Heart left ventricle (tissue), 16 donors: ENCODE measurements around the gene HLCS. TPM values are rescaled to one million over a fixed set of nuclear protein-coding genes. Genes with fewer than 3 reads are reported as not detected.

ENCODE experiments used
- ATAC-seq, 4 donors: fragments of 200-7000 bp; cut with Tn5 transposase; one replicate each; pipeline ENCODE4 v1.9.1; 2020 to 2022; ENCODE audit warnings: moderate library complexity in 4 of 4, mild to moderate bottlenecking in 3 of 4, moderate number of reproducible peaks in 1 of 4
- DNase-seq, 5 donors: peaks; one replicate each; pipeline ENCODE4 v3.0.0-alpha.2; 2020
- H3K27ac ChIP-seq, 12 donors: fragments of 200-600 bp; sonication (generic) in 4 of 12; one replicate each; pipeline versions ENCODE4 v1.5.0 to v1.8.0; 2016 to 2022; ENCODE audit warnings: mild to moderate bottlenecking in 2 of 12
- H3K27me3 ChIP-seq, 9 donors: fragments of 200-600 bp; sonication (generic) in 2 of 9; one replicate each; pipeline versions ENCODE4 v1.5.1 to v1.8.0; 2016 to 2022; ENCODE audit warnings: mild to moderate bottlenecking in 3 of 9
- H3K36me3 ChIP-seq, 9 donors: fragments of 200-600 bp; sonication (generic) in 2 of 9; one replicate each; pipeline versions ENCODE4 v1.5.0 to v1.8.0; 2018 to 2022; ENCODE audit warnings: mild to moderate bottlenecking in 2 of 9
- H3K4me1 ChIP-seq, 12 donors: fragments of 200-600 bp; sonication (generic) in 4 of 12; one replicate each; pipeline versions ENCODE4 v1.5.0 to v1.8.0; 2016 to 2022; ENCODE audit warnings: mild to moderate bottlenecking in 3 of 12
- H3K4me3 ChIP-seq, 12 donors: fragments of 200-600 bp; sonication (generic) in 4 of 12; one replicate each; pipeline versions ENCODE4 v1.5.0 to v1.8.0; 2017 to 2022; ENCODE audit warnings: mild to moderate bottlenecking in 9 of 12, moderate library complexity in 4 of 12
- H3K9me3 ChIP-seq, 12 donors: fragments of 200-600 bp; sonication (generic) in 4 of 12; one replicate each; pipeline versions ENCODE4 v1.5.0 to v1.8.0; 2016 to 2022; ENCODE audit warnings: mild to moderate bottlenecking in 1 of 12
- POLR2A ChIP-seq, 2 donors: fragments of 450-650 bp; IDR thresholded peaks; one replicate each; pipeline ENCODE4 v1.6.1; 2017; ENCODE audit warnings: antibody characterized with exemption in 2 of 2, mild to moderate bottlenecking in 2 of 2, moderate library complexity in 2 of 2
- WGBS, 4 donors: extraction: QIAGEN DNeasy Blood & Tissue Kit in 2 of 4; methylation state at CpG; one replicate each; pipeline versions ENCODE4 v1.1.5 to v1.1.7; 2013 to 2018; 5-methylcytosine and 5-hydroxymethylcytosine counted together
- intact Hi-C, 10 donors: fragments of 100-400 bp; cut with DNase I; formaldehyde crosslinking; loops; one replicate each; pipeline versions ENCODE4 v1.11.1 to v1.14.2; 2022
- polyA plus RNA-seq, 2 donors: library from polyadenylated mRNA; stranded (reverse); fragments of 200-250 nt; gene quantifications; one replicate each; pipeline ENCODE4 v1.2.3, GENCODE V29; 2013
- total RNA-seq, 9 donors: library from RNA; depleted of rRNA in 2 of 9; stranded (reverse); fragments of >200 nt in 2 of 9; fragmentation: NEBNext Ultra II Directional in 3 of 9; extraction: Animal tissue kit (Norgen Biotek cat#: 25700) in 3 of 9; gene quantifications; one replicate each; pipeline versions ENCODE4 v1.1.0 to v1.2.4, GENCODE V29; 2016 to 2023
- TF ChIP-seq, protein P1 (sequence below), 12 donors: fragments of 200-600 bp; sonication (generic) in 4 of 12; IDR thresholded peaks; one replicate each; pipeline versions ENCODE4 v1.5.0 to v1.8.0; 2018 to 2022; ENCODE audit warnings: antibody characterized with exemption in 12 of 12, mild to moderate bottlenecking in 5 of 12
- donor health status: ischemic (EF 13 %, LVEDD 7.1; RV severe dilation, severe dysfunction).
- donor health status: healthy with polysubstance abuse.
- donor health status: DM: no; HTN: yes; CAD: no.
- donor health status: DM: no; HTN: no; CAD: no.
- donor health status: ischemic (EF 25% LVEDD 6.9; RV normal size, moderate dysfunction).
- donor health status: ischemic (EF 25% LVEDD 5.7; RV mildly dilated, moderate dysfunction).
- donor health status: healthy.
- donor health status: DM: yes; HTN: yes; CAD: no.
- donor health status: ischemic (EF 35%, LVEDD 5.7; RV mildly dilated, moderate dysfunction).
- donor health status: nonischemic (EF 11% LVEDD 7.7; RV severe dilation, severe dysfunction).
- donor health status: DM: yes; HTN: yes; CAD: no.
- donor health status: PGD.
- donor health status: ischemic (EF 29% LVEDD 5.4; RV normal size, mild dysfunction).
- donor health status: nonischemic (EF 23%, LVEDD 6.1; RV moderate dilation, normal function).

Gene HLCS
- total and polyA plus RNA-seq, 11 donors: 1.8 to 15.2 (median 6.2) TPM

DNA sequence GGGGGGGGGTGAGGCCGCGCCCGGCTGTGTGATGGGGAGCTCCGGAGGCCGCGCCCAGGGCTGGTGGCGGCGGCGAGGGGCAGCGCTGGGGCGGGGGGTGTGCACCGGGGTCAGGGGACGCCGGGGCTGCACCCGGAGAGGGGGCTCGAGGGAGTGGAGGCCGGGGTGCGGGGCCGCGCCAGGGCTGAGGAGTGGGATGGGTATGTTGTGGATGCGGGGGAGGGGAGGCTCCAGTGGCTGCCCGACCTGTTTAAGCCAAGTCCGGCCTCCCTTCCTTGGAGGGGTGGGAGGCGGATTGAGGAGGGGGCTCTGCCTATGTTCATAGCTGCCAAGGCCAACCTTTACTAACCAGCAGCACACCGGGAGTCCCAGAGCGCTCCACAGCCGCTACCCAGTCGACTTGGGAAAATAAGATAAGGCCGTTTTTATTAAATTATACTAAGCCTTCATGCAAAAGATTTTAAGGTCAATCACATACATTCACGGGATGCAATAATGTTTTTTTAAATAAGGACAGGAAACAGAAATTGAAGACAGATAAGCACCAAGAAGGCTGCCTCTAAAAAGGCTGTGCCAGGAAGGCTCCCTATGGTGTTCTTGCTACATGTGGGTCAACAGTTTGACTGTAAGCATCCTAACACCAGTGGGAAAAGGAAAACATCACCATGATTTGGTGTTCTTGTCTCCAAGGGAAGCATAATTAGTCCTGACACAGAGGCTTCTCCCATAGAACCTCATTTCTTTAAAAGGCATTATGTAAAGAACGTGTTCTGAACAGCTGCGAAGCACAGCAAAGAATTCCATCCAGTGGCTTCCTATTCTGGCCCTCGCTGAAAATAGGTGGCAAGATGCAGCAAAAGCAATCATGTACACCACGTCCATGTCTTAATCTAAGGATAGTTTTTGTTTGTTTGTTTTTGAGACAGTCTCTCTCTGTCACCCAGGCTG lies 626 bp upstream of the HLCS start:
- TF ChIP-seq POLR2A (IDR thresholded peaks at IDR 0.05): no peak
- TF ChIP-seq, protein P1, sequence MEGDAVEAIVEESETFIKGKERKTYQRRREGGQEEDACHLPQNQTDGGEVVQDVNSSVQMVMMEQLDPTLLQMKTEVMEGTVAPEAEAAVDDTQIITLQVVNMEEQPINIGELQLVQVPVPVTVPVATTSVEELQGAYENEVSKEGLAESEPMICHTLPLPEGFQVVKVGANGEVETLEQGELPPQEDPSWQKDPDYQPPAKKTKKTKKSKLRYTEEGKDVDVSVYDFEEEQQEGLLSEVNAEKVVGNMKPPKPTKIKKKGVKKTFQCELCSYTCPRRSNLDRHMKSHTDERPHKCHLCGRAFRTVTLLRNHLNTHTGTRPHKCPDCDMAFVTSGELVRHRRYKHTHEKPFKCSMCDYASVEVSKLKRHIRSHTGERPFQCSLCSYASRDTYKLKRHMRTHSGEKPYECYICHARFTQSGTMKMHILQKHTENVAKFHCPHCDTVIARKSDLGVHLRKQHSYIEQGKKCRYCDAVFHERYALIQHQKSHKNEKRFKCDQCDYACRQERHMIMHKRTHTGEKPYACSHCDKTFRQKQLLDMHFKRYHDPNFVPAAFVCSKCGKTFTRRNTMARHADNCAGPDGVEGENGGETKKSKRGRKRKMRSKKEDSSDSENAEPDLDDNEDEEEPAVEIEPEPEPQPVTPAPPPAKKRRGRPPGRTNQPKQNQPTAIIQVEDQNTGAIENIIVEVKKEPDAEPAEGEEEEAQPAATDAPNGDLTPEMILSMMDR (IDR thresholded peaks at IDR 0.05): no peak
- no peaks in the 10 kb centered on the region for H3K36me3 ChIP-seq
- H3K27me3 ChIP-seq: no peaks in the 10 kb centered on the region
- H3K9me3 ChIP-seq: no peaks in the 10 kb centered on the region
- H3K27ac ChIP-seq: peak overlapping the region in 11 of 12 donors; percentile 26 to 87 (median 72)
- peak in 1 of 5 donors; percentile 43 for DNase-seq
- 15 to 32% (median 23%) methylated on average over 19 to 34 of the region's 34 CpGs for WGBS, 4 donors
- peaks cover 0 to 17% (median 8%) of the 10 kb centered on the region in 12 donors for H3K4me1 ChIP-seq
- peak overlapping the region; percentile 29 to 95 (median 76) for H3K4me3 ChIP-seq
- no peak for ATAC-seq
- intact Hi-C loops: loop anchor here in 1 of 10 donors (1.0 kb wide), 1 partner anchor 22 kb away; no protein-coding TSS in a partner anchor

DNA sequence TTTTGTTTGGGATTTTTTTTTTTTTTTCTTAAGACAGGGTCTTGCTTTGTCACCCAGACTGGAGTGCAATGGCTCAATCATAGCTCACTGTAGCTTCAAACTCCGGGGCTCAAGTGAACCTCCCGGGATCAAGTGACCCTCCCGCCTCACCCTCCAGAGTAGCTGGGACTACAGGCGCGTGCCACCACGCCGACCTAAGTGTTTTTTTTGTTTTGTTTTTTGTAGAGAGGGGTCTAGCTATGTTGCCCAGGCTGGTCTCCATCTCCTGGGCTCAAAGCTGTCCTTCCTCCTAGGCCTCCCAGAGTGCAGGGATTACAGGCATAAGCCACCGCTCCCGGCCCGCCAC lies 776 bp downstream of the HLCS start:
- no peaks in the 10 kb centered on the region for H3K27me3 ChIP-seq
- H3K9me3 ChIP-seq: no peaks in the 10 kb centered on the region
- TF ChIP-seq, protein P1 (IDR thresholded peaks at IDR 0.05): no peak
- TF ChIP-seq POLR2A (IDR thresholded peaks at IDR 0.05): no peak
- DNase-seq (no peak), ATAC-seq (peak in 3 of 4 donors; percentile 25 to 42 (median 37))
- peaks cover 0 to 17% (median 8%) of the 10 kb centered on the region in 12 donors for H3K4me1 ChIP-seq
- H3K36me3 ChIP-seq: peaks cover 0 to 9% (median 6%) of the 10 kb centered on the region in 9 donors
- H3K4me3 ChIP-seq: peak overlapping the region; percentile 61 to 95 (median 76)
- peak overlapping the region in 8 of 12 donors; percentile 55 to 85 (median 77) for H3K27ac ChIP-seq
- intact Hi-C loops: no loop called here
- WGBS, 4 donors: 45 to 72% (median 57%) methylated on average over 9 to 10 of the region's 10 CpGs

DNA sequence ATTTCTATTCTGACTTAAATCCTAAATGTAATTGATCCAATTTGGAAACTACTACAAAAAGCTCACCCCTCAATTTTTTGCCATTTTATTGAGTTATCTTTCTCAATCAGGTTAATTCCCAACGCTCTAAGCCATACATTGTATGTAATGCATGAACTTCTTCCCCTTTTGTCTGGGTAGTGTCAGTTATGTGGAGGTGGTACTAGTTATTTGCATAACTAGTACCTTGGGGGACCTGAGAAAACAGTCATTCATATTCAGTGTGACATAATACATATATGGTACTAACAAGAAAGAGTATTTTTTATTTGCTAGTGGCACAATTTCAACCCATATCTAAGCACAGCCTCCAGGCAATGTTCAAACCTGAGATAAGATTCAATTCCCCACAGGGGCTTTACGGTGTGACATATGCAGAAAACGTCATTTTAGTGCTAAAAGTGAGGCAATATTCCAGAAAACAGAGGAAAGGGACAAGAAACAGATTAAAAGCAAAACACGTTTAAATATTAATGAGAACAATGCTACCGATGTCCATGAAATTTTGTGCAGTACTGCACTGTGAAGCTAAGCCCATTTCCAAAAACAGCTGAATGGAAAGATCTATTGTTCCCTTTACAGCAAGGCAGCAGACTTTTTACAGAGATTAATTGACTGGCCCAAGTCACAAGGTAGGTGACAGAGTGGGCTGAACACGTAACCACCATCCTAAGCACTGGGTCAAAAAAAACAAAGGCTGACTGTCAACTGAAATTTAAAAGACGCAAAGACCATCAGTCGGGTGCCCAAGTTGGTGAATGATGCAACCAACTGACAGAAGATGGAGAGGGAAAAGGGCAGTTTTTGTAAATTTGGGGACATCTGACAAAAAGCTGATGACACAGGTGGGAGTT lies 1.4 kb downstream of the HLCS start:
- DNase-seq (no peak), ATAC-seq (no peak)
- H3K9me3 ChIP-seq: no peaks in the 10 kb centered on the region
- intact Hi-C loops: no loop called here
- H3K27me3 ChIP-seq: no peaks in the 10 kb centered on the region
- H3K27ac ChIP-seq: no peak overlapping the region
- peak overlapping the region in 5 of 12 donors; percentile 64 to 88 (median 84) for H3K4me3 ChIP-seq
- peaks cover 0 to 15% (median 7%) of the 10 kb centered on the region in 9 donors for H3K36me3 ChIP-seq
- WGBS, 4 donors: 88 to 91% (median 89%) methylated on average over 8 of the region's 8 CpGs
- peaks cover 0 to 17% (median 8%) of the 10 kb centered on the region in 12 donors for H3K4me1 ChIP-seq
- TF ChIP-seq, protein P1 (IDR thresholded peaks at IDR 0.05): no peak
- no peak for TF ChIP-seq POLR2A (IDR thresholded peaks at IDR 0.05)
